GM21529 (cell line): ENCODE results near the gene CDKN1C.

Source experiments
- ATAC-seq: cut with Tn5 transposase; IDR thresholded peaks from one replicate; pipeline ENCODE4 v1.9.1; 2021; ENCODE audit not compliant: unreplicated experiment

CDKN1C gene

DNA sequence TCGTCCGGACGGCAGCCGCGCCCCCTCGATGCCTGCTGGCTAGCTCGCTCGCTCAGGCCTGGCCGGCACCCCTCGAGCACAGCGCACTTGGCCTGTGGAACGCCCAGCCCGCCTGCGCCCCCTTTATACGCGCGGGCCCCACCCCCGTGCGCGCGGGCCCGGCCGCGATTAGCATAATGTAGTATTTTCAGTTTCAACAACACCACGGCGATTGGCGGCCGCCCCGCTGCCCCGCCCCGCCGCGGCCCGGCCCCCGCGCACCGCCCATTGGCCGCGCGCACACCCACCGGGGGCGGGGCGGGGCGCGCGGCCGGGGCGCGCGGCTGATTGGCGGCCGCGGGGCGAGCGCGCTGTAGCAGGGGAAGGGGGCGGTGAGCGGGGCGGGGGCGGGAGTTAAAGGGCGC, at the start of gene CDKN1C:
Gene CDKN1C, minus strand, starts transcription at position 98 of the 404 bp plus-strand sequence. CDS start 319 bp downstream, outside the sequence.
- peak; percentile 80 for ATAC-seq

DNA sequence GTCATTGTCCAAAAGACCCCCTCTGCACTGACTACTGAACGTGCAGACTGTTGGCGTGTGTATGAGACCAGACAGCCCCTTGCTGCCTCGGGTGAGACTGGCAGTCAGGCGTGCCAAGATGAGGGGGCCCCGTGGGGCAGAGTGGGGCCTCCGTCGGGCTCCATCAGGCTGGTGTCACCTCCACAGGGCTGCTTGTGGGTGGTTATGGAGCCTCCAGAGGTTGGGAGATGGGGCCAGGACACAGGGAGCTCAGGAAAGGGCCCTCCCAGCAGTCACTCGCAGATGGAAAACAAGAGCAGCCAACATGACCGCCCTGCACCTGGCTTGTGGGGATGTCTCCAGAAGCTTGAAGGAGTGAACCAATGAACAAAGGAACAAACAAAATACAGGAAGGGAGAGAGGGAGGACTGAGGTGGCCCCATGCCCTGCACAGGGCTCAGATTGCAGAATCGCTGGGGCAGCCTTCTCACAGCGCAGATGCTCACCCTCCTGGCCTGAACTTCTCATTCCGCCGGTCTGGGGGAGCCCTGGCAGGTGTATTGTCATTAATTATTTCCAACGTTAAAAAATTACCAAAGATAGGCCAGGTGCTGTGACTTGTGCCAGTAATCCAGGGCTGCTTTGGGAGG, 49.1 kb upstream of the CDKN1C start:
- no peak for ATAC-seq

DNA sequence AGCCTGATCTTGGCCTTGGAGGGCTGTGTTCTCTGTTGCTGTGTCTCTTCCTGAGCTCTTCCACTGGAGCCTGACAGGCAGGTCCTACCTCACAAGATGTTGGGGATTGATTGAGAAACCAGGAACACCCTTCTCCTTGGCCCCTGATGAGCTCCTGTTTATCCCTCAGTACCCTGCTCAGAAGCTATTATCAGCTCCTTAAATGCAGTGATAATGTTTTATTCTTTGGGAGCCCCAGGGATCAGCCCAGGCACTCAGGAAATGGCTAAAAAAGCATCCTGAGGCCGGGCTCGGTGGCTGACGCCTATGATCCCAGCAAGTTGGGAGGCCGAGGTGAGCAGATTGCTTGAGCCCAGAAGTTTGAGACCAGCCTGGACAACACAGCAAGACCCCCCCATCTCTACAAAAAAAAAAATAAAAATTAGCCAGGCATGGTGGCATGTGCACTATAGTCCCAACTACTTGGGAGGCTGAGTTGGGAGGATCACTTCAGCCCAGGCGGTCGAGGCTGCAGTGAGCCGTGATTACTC, 48.5 kb upstream of the CDKN1C start:
- no peak for ATAC-seq

DNA sequence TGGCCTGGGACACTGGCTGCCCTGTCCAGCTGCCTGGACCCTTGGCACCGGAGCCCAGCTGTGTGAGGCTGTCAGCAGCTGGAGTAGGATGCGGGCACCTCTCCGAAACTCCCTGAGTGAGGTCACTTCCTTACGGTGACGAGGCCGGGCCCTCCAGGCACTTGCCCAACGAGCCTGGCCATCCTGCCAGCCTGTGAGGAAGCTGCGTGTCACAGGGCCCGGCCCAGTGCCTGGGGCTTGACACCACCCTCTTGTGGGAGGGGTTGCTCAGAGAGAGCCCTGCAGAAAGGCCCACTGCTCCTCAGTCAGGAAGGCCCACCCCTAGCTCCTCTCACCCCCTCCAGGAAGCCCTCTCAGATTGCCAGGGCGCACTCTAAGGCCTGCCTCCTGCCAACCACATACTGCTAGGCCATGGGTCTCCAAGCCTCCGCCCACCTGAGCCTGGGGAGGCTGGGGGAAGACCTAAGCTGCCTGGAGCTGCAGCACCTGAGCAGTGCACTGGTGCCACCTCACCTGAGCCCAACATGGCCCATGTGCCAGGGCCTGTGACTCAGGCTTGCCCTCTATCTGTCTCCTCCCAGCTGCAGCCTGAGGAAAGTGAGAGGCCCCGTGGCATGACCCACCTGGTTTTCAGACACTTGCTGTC, 47.9 kb upstream of the CDKN1C start:
- no peak for ATAC-seq

DNA sequence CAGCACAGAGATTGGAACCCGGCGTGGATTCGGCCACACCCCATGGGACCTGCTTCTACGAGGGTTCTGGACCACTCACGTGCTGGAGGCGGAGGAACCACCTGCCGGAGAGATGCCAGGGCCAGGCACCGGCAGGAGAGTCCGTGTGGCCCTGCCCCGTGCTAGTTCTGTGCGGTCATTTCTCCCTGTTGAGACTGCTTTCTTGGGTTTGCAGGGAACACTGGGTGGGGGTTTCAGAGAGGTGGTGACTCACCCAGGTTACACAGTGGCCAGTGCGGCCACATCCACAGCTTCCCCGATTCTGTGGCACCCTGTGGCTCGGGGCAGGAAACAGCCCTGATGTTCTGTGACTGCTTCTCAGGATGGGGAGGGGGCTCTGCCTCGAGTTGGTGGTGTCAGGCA, 47.3 kb upstream of the CDKN1C start:
- ATAC-seq, result no peak

DNA sequence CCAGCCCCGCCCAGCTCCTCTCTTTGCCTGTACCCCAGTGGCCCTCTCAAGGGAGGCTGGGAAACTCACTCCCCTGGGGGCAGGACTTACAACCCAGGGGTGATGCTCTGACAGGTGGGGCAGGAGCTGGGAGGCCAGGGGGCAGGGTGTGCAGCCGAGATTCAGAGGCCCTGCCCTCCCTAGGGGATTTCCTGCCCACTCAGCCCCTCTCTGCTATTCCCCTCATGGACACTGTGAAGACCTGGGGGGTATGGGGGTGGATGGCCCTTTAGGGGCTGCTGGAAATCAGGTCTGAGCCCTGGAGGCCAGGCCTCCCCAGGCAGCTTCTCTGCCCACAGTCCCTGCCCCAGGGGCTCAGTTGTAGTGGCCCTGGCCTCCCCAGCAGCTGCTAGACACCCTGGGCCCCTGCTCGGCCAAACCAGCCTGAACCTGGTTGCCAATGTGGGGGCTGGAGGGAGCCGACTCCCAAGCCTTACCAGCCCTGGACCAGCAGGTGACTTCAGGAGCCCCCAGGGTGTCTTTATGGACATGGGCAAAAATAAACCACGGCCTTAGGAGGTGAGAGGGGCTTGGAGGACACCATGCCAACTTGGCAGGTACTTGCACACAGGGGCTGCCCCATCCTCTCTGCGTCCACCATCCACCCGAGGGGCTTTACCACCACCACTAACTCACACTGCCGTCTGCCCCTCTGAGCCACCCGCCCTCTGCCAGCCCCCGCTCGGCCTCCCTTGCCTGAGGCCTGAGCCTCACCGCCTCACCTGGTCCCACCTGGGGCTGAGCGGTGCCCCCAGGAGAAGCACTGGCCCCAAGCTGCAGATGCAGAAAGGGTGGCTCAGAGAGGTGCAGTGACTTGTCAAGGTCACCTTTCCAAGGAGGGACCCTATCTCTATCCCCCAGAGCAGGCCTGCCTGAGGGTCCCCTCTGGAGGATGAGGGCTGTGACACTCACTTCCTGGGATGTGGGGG, 46.5 kb upstream of the CDKN1C start:
- no peak for ATAC-seq

DNA sequence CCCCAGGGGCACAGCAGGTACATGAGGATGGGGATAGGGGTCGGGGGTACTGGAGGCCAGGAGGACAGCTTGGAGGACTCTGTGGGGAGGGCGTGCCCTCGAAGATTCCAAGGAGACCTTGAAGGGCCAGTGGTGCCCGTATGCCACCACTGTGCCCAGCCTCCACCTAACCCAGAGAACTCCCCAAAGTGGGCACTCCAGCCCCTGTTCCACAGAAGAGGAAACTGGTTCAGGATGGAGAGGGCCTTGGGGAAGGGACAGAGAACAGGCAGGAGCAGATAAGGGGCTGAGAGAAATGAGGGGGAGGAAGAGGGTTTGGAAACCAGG, 45.8 kb upstream of the CDKN1C start:
- no peak for ATAC-seq

DNA sequence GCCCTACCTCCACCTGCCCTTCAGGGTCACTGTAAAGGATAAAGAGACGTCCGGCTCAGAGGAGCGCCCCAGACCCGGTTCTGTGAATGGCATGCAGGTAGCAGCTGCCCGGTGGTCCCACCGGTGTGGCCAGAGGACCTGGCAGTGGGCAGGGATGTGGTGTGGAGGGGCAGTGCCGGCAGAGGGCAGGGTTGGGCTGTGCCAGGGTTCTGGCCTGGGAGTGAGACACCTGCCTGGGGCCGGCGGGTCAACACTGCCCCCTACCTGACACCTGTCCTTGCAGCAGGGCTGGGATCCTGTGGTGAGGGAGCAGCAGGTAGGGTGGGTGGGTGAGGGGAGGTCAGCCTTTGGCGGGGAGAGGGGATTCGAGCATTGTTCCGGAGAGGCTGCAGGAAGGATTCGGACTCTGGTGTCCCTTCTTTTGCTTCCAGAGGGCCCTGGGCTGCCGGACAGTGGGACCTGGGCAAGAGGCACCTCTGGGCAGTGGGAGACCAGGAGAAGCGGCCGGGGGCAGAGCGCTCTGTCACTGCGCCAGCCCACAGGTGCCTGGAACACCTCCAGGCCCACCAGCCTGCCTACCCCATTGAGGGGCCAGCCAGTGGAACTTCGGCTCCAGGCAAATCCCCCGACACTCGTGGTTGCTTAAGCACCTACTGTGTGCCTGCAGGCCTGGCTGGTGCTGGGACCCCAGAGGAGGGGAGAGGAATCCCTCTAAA, 45.3 kb upstream of the CDKN1C start:
- peak; percentile 48 for ATAC-seq

DNA sequence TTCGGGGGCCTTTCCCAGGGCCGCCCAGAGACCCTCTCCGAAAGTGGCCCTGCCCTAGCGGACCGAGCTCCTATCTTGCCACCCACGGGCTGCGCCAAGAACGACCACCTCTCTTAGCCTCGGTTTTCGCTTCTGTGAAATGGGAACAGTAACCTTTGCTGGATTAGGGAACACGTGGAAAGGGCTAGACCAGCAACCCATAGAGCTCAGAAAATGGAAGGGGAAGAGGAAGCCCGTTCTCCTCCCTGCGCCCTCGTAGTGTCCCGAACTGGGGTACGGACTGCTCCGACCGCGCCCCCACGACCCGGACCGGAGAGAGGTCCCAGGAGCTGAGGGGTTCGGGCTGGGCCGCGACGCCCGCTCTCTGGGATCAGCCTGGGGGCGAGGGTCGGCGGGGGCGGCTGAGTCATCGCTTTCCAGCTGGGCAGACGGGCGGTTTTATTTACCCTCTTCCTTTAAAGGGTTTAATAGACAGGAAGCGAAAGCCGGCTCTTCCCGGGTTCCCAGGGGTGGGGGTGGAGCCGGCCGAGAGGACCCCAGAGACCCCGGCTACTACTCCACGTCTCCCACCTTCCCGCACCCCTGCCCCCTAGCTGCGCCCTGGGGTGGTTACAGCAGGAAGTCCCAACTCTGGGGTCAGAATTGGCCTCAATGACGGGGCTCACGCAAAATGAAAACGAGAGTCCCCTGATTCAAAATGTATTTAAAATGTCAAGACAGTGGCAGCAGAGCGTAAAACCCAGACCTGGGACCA, 44.6 kb upstream of the CDKN1C start:
- ATAC-seq, result peak; percentile 47

DNA sequence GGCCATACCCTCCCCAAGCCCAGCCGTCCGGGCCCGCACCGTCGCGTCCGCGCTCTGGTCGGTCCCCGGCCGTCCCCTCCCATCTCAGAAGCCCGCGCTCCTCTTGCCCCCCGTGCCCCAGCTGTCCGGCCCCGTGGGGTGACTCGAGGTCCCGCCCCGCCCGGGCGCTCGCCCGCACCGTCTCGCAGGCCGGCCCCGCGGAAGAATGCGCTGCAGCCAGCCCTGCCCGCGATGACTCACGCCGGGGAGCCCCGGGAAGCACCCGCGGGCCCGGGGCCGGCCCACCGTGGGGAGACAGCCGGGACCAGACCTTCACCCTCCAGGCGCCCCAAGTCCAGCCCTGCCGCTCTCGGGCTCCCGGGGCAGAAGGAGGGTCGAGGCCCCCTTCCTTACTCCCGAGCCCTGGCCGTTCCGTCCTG, 44.0 kb upstream of the CDKN1C start:
- ATAC-seq, result no peak

DNA sequence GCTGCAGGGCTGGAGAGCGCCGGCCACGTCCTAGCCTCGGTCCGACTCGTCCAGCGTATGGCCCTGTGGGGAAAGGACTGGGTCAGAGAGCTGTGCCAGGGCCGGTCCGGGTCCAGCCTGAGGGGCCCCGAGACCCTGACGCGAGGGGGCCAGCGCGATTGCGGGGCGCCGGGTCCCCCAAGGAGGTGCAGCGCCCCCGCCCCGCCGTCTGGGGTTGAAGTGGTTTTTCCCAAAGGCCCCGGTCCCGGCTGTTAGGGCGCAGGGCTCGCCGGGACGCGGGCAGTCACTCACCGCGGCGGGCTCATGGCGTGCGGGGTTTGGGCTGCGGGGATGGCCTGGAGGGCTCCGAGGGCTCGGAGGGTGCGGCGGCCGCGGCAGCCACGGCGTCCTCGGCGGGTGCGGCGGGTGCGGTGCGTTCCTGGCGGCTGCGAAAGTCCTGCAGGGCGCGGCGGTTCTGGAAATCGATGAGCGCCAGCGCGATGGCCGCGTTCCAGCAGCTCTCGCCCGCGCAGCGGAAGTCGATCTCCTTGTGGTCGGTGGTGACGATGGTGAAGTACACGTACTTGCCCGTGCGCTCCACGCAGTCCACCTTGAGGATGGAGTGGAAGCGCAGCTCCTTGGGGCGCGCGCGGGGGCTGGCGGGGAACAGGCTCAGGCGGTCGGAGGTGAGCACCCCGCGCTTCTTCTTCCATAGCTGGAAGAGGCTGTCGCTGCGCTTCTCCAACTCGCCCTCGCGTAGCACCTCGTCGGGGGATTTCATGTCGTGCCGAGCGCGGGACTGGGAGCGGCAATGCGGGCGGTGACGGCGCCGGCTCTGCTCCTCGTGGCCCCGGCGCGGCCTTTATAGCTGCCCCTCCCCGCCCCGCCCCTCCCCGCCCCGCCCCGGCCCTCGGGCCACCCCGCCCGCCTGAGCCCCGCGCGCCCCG, 43.3 kb upstream of the CDKN1C start, which contains the start of gene PHLDA2:
Gene PHLDA2, minus strand, starts transcription at position 816 of the 926 bp plus-strand sequence. Its CDS starts 56 bp downstream, at position 760.
- no peak for ATAC-seq

DNA sequence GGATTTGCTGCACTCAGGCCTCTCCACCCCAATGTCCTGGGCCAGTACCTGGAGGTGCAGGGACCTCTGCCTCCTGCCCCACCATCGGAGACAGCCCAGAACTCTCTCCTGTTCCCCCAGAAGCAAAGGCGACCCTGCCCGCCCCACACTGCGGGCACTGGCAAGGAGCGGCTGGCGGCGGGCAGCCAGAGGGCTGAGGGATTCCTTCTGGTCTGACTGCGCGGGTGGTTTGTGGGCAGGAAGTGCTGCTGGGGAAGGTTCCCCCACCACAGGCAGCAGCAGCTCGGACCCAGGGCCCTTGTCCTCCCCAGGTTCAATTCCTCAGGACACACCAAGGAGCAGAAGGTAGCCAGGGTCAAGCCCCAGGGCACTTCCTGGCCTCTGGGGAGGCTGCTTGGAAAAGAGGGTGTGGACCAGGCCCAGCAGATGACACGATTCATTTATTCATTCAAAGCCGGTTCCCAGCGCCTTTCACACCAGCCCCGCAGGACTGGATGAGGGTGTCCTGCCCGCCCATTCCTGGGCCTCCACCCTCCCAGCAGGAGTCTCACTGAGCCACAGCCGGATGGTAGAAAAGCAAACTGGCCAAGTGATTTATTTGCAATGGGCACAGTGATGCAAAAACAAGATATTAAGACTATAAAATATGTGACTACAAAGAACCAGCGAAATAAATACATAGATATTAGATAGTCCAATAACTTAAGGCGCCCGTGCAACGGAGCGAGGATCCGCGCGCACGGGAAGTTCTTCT, 42.5 kb upstream of the CDKN1C start:
- ATAC-seq, result no peak

DNA sequence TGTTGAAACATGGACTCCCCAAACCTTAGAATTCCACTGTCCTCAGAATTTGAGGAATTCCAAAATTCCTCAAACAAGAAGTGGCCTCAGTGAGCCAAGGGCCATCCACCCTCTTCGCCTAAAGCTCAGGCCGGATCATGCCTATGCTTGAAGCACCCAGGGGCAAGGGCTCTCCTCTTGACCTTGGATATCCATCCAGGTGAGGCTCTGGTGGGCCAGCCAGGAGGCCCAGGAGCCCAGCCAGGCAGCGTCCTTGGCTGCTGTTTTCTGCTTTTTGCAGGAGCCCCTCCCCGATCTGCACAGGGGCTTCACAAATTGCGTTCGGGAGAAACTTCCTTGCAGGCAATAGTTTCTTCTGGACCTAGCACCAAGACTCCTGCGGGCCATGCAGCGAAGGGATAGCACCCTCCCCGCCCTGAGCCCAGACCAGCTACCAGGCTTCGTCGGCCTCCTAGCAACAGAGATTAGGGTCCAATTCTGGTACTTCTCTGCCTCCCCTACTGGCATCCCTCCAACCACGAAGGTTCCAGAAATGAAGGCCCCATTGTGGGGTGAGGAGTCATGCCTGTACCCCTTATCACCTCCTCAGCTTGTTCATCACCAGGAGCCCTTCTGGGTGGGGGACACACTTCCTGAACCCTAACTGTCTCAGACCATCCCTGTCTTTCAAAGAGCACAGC, 41.7 kb upstream of the CDKN1C start:
- ATAC-seq, result no peak

DNA sequence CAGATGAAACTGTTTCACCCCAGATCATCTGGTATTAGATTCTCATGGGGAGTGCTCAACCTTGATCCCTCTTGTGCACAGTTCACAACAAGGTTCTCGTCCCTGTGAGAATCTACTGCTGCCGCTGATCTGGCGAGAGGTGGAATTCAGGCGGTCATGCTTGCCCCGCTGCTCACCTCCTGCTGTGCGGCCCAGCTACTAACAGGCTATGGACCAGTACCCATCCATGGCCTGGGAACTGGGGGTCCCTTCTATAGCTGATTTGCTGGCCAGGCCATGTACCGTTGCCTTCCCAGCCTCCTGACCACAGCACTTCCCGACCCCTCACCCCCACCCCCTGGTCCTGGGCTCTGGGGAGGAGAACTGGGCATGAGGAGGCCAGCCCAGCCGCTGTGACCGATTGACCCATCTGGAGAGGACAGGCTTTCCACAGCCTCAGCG, 41.1 kb upstream of the CDKN1C start:
- ATAC-seq, result no peak

DNA sequence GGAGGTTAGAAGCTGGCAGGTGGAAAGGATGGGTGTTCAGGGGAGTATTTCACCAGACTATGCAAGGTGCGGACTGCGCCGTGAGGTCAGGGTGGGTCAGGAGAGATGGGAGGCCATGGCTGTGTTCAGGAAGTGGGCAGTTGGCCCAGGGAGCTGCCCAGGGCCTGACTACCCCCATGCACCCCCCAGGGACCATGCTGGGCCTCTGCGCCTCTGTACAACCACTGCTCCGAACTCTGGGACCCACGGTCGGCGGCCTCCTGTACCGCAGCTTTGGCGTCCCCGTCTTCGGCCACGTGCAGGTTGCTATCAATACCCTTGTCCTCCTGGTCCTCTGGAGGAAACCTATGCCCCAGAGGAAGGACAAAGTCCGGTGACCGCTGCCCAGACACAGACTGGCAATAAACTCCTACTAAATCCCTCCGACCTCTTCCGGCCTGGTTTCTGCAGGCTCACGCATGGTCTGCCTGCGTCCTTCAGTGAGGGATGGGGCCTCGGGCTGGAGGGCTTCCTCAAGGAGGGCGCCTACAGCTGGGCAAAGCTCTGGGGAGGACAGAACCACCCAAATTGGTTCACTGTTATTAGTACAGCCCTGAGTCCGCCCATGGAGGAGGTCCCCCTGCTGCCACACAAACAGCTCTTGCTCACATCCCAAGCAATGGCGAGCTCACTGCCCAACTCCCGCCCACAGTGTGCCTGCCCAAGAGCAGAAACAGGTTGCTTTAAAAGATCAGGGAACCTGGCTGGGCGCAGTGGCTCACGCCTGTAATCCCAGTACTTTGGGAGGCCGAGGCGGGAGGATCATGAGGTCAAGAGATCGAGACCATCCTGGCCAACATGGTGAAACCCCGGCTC, 39.5 kb upstream of the CDKN1C start:
- no peak for ATAC-seq

DNA sequence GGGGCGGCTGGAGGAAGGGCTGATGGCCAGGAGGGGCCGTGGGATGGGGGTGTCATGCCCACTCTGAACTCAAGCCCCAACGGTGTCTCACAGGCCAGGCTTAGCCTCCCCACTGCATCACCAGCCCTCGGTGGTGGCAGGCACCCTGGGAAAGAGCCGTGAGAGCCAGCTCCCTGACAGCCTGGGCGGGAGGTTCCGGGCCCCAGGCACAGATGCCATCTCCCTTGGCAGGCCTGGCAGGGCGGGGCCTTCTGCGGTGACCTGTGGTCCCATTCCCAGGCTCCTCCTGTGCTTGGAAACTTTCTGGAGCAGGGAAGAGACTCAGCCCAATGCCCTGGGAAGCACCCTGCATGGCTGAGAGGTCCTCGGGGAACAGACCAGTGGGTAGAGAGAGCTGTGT, 38.8 kb upstream of the CDKN1C start:
- no peak for ATAC-seq
